GM23338 (cell line): ENCODE results near the gene SSR3. TPM values are rescaled to one million over a fixed set of nuclear protein-coding genes. Genes with fewer than 3 reads are reported as not detected.

ENCODE experiments used
- ATAC-seq: fragments of 200-7000 bp; cut with Tn5 transposase; 3 replicates; pipeline ENCODE4 v1.9.1; 2020
- DNase-seq: peaks from one replicate; pipeline ENCODE4 v3.0.0-alpha.2; 2015; ENCODE audit warnings: low spot score
- H2AFZ ChIP-seq: fragments of 200-600 bp; sonication (generic); 2 replicates; pipeline ENCODE4 v1.8.0; 2016; ENCODE audit warnings: antibody characterized with exemption, mild to moderate bottlenecking, moderate library complexity
- H3F3A ChIP-seq: fragments of 200-600 bp; sonication (generic); replicated peaks from 2 replicates; pipeline ENCODE4 v1.8.0; 2017; ENCODE audit warnings: antibody characterized with exemption, mixed run types, low read depth
- H3K27ac ChIP-seq: fragments of 200-600 bp; sonication (generic); 2 replicates; pipeline ENCODE4 v1.6.1; 2016; ENCODE audit warnings: low read depth
- H3K27me3 ChIP-seq: fragments of 200-600 bp; sonication (generic); 2 replicates; pipeline ENCODE4 v1.8.0; 2016; ENCODE audit warnings: mild to moderate bottlenecking, mixed run types, moderate library complexity; ENCODE audit not compliant: insufficient read depth
- H3K36me3 ChIP-seq: fragments of 200-600 bp; sonication (generic); 2 replicates; pipeline ENCODE4 v1.8.0; 2016; ENCODE audit warnings: mild to moderate bottlenecking; ENCODE audit not compliant: insufficient read depth
- H3K4me1 ChIP-seq: fragments of 200-600 bp; sonication (generic); 2 replicates; pipeline ENCODE4 v1.8.0; 2016; ENCODE audit warnings: mild to moderate bottlenecking, moderate library complexity; ENCODE audit not compliant: insufficient read depth
- H3K4me2 ChIP-seq: fragments of 200-600 bp; sonication (generic); 2 replicates; pipeline ENCODE4 v1.7.1; 2017; ENCODE audit warnings: mixed run types
- H3K4me3 ChIP-seq: fragments of 200-600 bp; sonication (generic); 2 replicates; pipeline ENCODE4 v1.6.1; 2016; ENCODE audit warnings: mixed run types
- H3K79me2 ChIP-seq: fragments of 200-600 bp; sonication (generic); replicated peaks from 2 replicates; pipeline ENCODE4 v1.8.0; 2017; ENCODE audit warnings: mild to moderate bottlenecking; ENCODE audit not compliant: insufficient read depth
- H3K9me2 ChIP-seq: fragments of 200-600 bp; sonication (generic); 2 replicates; pipeline ENCODE4 v1.8.0; 2017; ENCODE audit not compliant: insufficient read depth
- H4K20me1 ChIP-seq: fragments of 200-600 bp; sonication (generic); replicated peaks from 2 replicates; pipeline ENCODE4 v1.8.0; 2017; ENCODE audit warnings: mild to moderate bottlenecking; ENCODE audit not compliant: insufficient read depth
- H3K27ac Mint-ChIP-seq: 2 replicates; pipeline ENCODE4 v1.8.0; 2020; ENCODE audit warnings: inconsistent platforms, mild to moderate bottlenecking, moderate library complexity, mixed read lengths
- H3K27me3 Mint-ChIP-seq: 3 replicates; pipeline ENCODE4 v1.8.0; 2022; ENCODE audit warnings: low read depth, mild to moderate bottlenecking, moderate library complexity, mixed read lengths, inconsistent platforms; ENCODE audit not compliant: insufficient read depth, poor library complexity
- H3K36me3 Mint-ChIP-seq: 3 replicates; pipeline ENCODE4 v1.8.0; 2021; ENCODE audit warnings: low read depth, mild to moderate bottlenecking, inconsistent platforms, moderate library complexity, mixed read lengths
- H3K4me1 Mint-ChIP-seq: 3 replicates; pipeline ENCODE4 v1.8.0; 2020; ENCODE audit warnings: mild to moderate bottlenecking, inconsistent platforms, mixed read lengths
- H3K4me3 Mint-ChIP-seq: 3 replicates; pipeline ENCODE4 v1.8.0; 2021; ENCODE audit warnings: moderate library complexity, mild to moderate bottlenecking, inconsistent platforms, mixed read lengths
- H3K9me3 Mint-ChIP-seq: 3 replicates; pipeline ENCODE4 v1.8.0; 2020; ENCODE audit warnings: moderate library complexity, mild to moderate bottlenecking, inconsistent platforms, mixed read lengths
- CREB1 ChIP-seq: fragments of 250-450 bp; sonication (Bioruptor Pico); IDR thresholded peaks from 2 replicates; pipeline ENCODE4 v1.5.0; 2020; ENCODE audit warnings: low read depth, mild to moderate bottlenecking, moderate library complexity
- CTCF ChIP-seq, 2 experiments: fragments of 200-600 bp in 1 of 2; sonication (generic) in 1 of 2; conservative IDR thresholded peaks; 2 replicates each; pipeline versions ENCODE4 v1.5.1 to v1.6.1; 2016 to 2017; ENCODE audit warnings: antibody characterized with exemption in 2 of 2, low read depth in 2 of 2, mild to moderate bottlenecking in 2 of 2, moderate library complexity in 1 of 2
- EZH2phosphoT487 ChIP-seq: fragments of 200-600 bp; sonication (generic); IDR thresholded peaks from one replicate; pipeline ENCODE4 v1.8.1; 2018; ENCODE audit warnings: antibody characterized with exemption; ENCODE audit not compliant: unreplicated experiment
- JUNB ChIP-seq: IDR thresholded peaks from one replicate; pipeline ENCODE4 v1.6.1; 2016; ENCODE audit warnings: antibody characterized with exemption; ENCODE audit not compliant: unreplicated experiment
- NANOG ChIP-seq: IDR thresholded peaks from 2 replicates; pipeline ENCODE4 v1.6.1; 2016; ENCODE audit warnings: antibody characterized with exemption, borderline replicate concordance
- POLR2AphosphoS5 ChIP-seq: IDR thresholded peaks from 2 replicates; pipeline ENCODE4 v1.6.1; 2016; ENCODE audit warnings: antibody characterized with exemption, low read depth
- STAT1 ChIP-seq: IDR thresholded peaks from one replicate; pipeline ENCODE4 v1.6.1; 2016; ENCODE audit warnings: antibody characterized with exemption; ENCODE audit not compliant: unreplicated experiment
- ZNF331 ChIP-seq: fragments of 250-450 bp; sonication (Bioruptor Pico); IDR thresholded peaks from 2 replicates; pipeline ENCODE4 v1.5.0; 2020; ENCODE audit warnings: low read depth, mild to moderate bottlenecking, moderate library complexity
- ZNF462 ChIP-seq: fragments of 250-450 bp; sonication (Bioruptor Pico); IDR thresholded peaks from 2 replicates; pipeline ENCODE4 v1.5.0; 2020; ENCODE audit warnings: mild to moderate bottlenecking, moderate library complexity
- polyA plus RNA-seq: library from polyadenylated mRNA; unstranded; fragments of >200 nt; fragmentation: Nextera tagmentation; extraction: Ambion mirVana; gene quantifications from 2 replicates; pipeline ENCODE4 v1.2.1, GENCODE V29; 2016
- total RNA-seq: library from RNA; depleted of rRNA; stranded (reverse); fragments of >200 nt; shearing (Covaris generic); gene quantifications from 2 replicates; pipeline ENCODE4 v1.2.3, GENCODE V29; 2014

SSR3 gene
- total and polyA plus RNA-seq, 2 experiments from 2014 or later: 143 to 173 TPM

GRCh38 chr3:156553705-156554356 lies 1.1 kb downstream of the SSR3 start:
- Histone ChIP-seq H3K4me3 (peak overlapping the region; percentile 94), H3K36me3 (peaks cover 25% of the 10 kb centered on the region; the same call in 1 of the 2 replicates), H3K79me2 (peaks cover 60% of the 10 kb centered on the region), H4K20me1 (peaks cover 17% of the 10 kb centered on the region; the same call in 1 of the 2 replicates), H3K27ac (no peak overlapping the region; the same call in 1 of the 2 replicates), H3K4me1 (peaks cover 6% of the 10 kb centered on the region), H2AFZ (no peak overlapping the region), H3K9me2 (no peaks in the 10 kb centered on the region), H3K4me2 (peak overlapping the region; percentile 98), H3F3A (no peaks in the 10 kb centered on the region), H3K27me3 (no peaks in the 10 kb centered on the region)
- H3K4me1 Mint-ChIP-seq: peaks cover 8% of the 10 kb centered on the region; the same call in 2 of the 3 replicates
- no peaks in the 10 kb centered on the region for H3K9me3 Mint-ChIP-seq
- H3K36me3 Mint-ChIP-seq: peaks cover 38% of the 10 kb centered on the region
- peaks cover 8% of the 10 kb centered on the region for H3K27me3 Mint-ChIP-seq
- DNase-seq (peak; percentile 15), ATAC-seq (no peak)
- TF ChIP-seq STAT1: no peak
- 0 out of 2 replicates have a peak, but pooled peaks have one; percentile 16 for TF ChIP-seq CREB1 (CRISPR knock-in tag)
- peak overlapping the region; percentile 98 for H3K27ac Mint-ChIP-seq
- H3K4me3 Mint-ChIP-seq: peak overlapping the region; percentile 91

- no peak overlapping the region for H3K27ac Mint-ChIP-seq
- ATAC-seq: no peak
These were observed 1.9 kb downstream of the SSR3 start for GRCh38 chr3:156552973-156553372.

More at GRCh38 chr3:156552973-156553372, 1.9 kb downstream of the SSR3 start:
- H4K20me1 ChIP-seq: peaks cover 23% of the 10 kb centered on the region
- Mint-ChIP-seq H3K4me3 (peak overlapping the region; percentile 91), H3K4me1 (peaks cover 8% of the 10 kb centered on the region; the same call in 2 of the 3 replicates), H3K36me3 (peaks cover 47% of the 10 kb centered on the region), H3K9me3 (no peaks in the 10 kb centered on the region), H3K27me3 (peaks cover 8% of the 10 kb centered on the region)
- H3K27ac ChIP-seq: no peak overlapping the region
- DNase-seq: no peak
- H3K4me2 ChIP-seq: peak overlapping the region; percentile 98
- peaks cover 6% of the 10 kb centered on the region for H3K4me1 ChIP-seq
- no peaks in the 10 kb centered on the region for H3K9me2 ChIP-seq
- H3K4me3 ChIP-seq: peak overlapping the region; percentile 94
- peaks cover 69% of the 10 kb centered on the region for H3K79me2 ChIP-seq
- no peaks in the 10 kb centered on the region for H3K27me3 ChIP-seq
- H3F3A ChIP-seq: no peaks in the 10 kb centered on the region
- no peak overlapping the region for H2AFZ ChIP-seq
- peaks cover 33% of the 10 kb centered on the region; the same call in 1 of the 2 replicates for H3K36me3 ChIP-seq
- no peak for TF ChIP-seq CTCF (conservative IDR thresholded peaks at IDR 0.05; ENCODE audit: low read depth in 2 of 2)
- TF ChIP-seq ZNF462 (CRISPR knock-in tag): no peak
- TF ChIP-seq ZNF331 (CRISPR knock-in tag): no peak
- TF ChIP-seq NANOG: no peak
- TF ChIP-seq POLR2AphosphoS5: no peak
- no peak for TF ChIP-seq JUNB
- TF ChIP-seq EZH2phosphoT487: no peak
